Measurements from ENCODE around the gene ZBTB20.

Gene ZBTB20

DNA sequence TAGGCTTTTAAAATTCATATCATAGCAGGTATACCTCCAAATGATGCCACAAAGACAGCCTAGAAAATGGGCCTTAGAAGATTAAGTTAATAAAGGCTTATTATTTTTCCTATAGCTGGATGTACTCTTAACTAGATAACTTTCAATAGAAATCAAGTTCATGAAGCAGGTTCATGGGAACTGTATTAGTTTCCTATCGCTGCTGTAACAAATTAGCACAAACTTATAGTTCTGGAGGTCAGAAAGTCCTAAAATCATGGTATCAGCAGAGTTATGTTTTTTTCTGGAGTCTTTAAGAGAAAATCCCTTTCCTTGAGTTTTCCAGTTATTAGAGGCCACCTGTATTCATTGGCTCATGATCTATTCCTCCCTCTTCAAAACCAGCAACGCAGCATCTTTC lies 583.4 kb downstream of the ZBTB20 start:
- no peak for DNase-seq

DNA sequence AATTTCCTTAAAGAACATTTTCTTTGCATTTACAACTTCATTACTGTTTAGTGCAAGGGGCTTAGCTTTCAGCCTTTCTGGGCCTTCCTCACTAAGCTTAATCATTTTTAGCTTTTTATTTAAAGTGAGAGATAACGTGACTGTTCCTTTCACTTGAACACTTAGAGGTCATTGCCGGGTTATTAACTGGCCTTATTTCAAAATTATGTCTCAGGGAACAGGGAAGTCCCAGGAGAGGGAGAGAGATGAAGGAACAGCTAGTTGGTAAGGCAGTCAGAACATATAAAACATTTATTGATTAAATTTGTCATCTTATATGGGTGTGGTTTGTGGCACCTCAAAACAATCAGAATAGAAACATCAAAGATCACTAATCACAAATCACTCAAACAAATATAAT lies 584.5 kb downstream of the ZBTB20 start:
- no peak for DNase-seq

DNA sequence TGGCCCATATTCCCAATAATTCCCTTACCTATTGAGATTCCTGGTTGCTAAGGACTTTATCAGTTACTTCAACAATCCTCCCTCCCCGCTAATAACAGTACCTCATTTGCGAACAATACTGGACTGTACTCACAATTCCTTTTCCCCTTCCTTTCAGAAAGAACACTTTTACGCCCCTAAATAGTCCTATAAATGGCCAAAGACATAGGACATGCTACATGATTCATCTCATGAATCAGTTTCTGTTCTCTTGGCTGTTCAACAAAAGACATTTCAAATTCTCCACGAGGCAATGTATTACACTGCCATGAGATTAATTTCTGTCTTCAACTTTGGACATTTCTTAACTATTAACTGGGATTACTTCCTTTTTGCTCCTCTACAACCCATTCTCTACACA lies 588.8 kb downstream of the ZBTB20 start:
- peak; percentile 35 for DNase-seq

DNA sequence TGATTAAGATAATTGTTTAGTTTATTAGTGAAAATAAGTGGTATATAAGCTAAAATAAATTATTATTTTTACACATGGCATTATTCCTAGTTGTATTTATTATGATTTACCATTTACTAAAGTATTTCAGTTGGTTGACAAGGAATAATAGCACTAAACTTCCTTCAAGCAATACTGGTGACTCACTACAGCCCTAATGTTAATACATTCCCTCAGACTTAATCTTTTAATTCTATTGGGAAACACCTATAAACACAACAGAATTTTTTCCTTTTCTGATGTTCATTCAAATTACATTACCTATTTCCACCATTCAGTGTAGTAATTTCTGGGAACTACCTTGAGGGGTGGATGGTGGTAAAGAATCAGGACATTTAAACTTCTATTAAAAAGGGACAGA lies 589.3 kb downstream of the ZBTB20 start:
- DNase-seq = peak; percentile 51

DNA sequence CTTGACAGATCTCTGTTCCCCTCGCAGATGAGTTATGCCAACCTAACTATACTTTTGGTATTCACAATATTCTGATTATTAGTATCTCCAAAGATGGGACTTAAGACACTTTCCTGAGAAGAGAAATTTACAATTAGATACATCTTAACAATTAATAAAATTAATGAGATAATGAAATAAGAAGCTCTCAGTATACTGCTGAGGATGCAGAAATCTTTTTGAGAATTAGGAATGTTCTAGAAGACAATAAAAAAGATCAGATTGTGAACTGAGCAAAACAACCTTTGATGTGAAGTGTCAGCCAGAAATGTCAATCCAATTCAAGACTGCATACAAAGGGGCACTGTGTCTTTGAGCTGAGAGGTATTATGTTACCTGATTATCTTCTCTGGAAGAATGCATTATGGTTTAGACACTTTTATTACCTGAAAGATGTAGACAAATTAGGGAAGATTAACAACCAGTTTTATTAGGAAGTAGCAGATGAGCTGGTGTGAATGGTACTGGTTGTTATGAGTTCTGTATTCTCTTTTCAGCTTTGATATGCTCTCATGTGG lies 590.4 kb downstream of the ZBTB20 start:
- no peak for DNase-seq

DNA sequence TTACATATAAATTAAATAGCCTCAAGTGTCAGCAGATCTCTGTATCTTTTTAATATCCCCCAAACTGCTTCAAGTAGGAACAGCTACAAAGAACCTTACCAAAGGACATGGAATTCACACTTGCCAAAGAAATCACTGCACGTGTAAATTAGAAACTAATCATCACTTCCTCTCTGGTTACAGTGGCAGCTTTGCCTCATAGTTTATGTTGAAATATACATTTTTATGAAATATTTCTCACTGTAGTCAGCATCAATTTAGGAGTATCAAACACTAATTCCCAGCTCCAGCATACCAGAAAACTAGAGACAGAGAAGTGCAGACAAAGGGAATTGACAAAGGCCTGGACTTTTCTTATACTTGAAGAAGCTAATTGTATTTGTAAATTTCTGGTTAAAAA lies 592.4 kb downstream of the ZBTB20 start:
- peak; percentile 64 for DNase-seq

DNA sequence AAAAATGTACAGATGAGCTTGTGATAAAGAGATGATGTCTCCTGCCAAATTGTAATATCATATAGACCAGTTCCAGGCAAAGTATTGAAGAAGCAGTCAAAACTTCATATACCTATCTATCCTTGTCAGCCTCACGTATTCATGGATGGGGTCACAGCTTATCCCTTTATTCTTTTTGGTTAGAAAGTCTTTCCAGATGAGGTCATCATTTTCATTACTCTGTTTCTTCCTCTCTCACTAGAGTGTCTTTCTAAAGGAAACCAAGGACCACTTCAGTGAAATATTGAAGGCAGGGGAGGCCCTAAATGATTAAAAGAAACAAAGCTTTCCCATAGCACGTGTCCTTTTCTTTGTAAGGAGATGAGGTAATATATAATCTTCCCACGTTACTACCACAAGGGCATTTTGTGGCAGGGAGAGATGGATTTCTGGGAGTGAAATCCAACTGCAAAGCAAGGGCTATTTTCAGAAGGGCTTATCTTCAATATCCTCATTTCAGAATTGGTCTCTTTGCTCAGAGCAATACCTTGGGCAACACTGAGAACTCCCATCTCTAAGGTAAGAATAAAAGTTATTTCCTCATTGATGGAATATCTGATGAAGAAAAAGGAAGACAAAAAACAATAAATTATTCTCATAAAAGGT lies 593.0 kb downstream of the ZBTB20 start:
- DNase-seq = no peak

DNA sequence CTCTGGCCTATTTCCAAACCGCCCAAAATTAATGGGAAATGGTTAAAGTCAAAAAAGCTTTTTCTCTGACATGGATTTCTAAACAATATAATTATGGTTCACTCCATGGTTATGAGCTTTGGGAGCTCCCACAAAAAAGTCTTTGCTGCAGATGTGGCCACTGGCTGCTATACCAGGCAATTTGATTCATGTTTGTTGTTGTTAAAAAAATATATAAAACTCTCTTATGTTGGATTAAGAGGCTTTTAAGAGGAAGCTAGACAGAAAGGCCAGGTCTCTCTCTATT lies 594.6 kb downstream of the ZBTB20 start:
- no peak for DNase-seq

DNA sequence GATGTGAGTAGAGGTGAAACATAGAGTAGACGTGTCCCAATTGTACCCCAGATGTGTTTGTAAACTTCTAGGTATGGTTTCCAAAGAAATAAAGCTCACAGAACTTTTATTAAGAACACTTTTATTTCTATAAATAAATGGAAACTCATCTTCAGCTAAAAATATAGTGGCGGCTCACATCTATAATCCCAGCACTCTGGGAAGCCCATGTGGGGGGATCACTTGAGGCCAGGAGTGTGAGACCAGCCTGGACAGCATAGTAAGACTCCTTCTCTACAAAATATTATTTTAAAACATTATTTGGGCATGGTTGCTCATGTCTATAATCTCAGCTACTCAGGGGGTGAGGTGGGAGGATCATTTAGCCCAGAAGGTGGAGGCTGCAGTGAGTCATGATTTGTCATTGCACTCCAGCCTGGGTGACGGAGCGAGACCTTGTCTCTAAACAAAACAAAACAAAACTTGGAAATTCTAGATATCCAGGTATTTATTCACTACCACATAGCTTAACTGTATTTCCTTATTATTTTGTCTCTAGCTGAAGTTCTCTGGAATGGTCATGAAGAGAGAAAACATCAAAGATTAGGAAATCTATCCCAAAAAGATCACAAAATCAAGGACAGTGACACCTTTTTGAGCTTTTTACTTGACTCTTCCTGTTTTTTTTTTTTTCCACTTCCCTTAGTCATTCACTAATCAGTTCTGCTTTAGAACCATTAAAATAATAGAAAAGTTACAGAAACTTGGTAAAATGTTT lies 595.1 kb downstream of the ZBTB20 start:
- DNase-seq = peak; percentile 75

DNA sequence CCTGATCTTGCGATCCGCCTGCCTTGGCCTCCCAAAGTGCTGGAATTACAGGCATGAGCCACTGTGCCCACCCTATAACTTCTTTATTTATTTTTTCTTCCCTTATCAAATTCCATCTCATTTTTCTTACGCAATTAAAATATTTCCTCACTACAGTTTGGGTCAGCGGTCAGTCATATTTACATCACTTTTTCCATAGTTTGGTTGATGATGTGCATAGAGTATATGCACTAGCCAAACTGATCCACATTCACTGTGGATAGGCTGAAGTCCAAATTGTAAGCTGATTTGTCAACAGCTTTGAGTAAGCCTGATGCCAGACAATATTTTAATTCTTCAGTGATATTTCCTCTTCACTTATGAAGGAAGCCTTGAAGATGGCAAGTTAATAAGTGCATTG lies 596.9 kb downstream of the ZBTB20 start:
- peak; percentile 76 for DNase-seq

DNA sequence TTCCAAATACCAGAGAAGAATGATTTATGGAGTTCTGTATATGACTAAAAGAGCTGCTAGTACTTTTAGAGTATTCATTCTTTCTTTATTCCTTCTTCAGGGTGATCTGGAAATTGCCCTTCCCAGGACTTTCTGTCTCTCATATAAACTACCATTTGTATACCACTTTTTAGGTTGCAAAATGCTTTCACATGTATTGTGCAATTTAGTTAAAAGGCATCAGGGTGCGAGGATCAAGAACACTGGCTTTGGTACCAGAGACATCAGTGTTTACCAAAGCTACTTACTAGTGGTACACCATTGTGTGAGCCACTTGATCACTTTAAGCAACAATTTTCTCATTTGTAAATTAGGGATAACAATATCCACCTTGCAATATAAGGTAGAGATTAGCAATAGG lies 601.9 kb downstream of the ZBTB20 start:
- DNase-seq = no peak

DNA sequence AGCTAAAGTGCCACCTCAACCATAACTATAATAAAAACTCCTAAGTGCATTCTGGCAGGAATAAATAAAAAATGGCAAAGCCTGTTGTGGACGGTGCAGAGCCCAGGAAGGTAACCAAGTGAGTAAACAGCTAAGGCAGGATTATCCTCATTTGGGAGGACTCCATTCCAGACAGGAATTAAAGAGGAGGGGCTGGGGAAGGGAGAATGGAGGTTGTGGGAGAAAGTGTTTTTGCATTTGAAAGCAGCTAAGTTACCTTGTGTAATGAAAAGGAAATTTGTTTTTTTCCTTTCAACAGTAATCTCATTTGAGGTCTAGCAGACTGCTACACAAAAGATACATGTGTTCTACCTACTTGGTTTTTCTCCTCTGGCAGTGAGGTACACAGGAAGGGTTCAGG lies 604.7 kb downstream of the ZBTB20 start:
- DNase-seq = no peak

DNA sequence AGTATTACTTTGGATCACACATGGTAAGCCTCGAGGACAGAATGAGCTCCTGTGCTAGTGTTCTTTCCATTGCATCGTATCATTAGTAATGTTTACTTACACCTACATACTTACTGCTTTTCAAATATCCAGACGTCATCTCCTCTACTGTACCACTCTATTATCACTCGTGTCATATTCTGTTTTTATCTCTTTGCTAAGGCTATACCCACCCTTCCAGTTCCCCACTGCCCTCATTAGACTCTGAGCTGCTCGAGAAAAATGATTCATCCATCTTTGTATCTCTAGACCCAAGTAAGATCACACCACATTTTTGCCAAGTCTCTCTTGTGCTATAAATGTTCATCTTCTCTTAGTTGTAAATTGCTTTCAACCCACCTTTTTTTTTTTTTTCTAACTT lies 607.6 kb downstream of the ZBTB20 start:
- DNase-seq = no peak

DNA sequence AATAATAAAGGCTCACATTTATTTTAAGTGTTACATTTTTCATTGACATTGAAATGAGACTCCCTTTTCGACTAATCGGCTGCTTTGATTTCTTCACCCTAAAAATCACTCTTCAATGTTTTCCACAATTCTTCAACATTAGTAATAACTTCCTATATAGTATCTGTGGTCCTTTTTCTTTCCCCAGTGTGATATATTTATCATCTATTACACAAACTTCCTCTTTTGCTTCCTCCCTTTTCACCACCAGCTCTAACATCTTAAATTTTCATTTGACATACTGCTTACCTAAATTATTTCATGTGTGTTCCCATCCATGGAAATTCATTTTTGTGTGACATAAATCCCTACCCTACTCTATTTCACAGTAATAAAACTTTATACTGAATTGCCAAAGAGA lies 608.9 kb downstream of the ZBTB20 start:
- no peak for DNase-seq

DNA sequence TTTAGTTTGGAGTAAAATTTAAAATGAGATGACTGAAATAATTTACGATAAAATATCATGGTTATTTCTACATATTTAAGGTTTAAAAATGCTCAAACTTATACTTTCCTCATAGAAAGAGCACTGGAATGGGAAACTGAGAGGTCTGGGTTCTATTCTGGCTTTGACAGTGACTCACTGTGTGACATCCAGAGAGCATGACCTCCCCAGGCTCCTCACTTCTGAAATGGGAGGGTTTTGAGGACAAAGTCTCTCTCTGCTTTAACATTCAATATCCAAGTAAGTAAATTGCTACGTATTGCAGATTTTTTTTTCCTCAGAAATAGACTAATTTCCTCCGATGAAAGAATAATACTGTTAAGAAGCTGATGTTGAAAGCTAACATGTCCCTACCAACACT lies 618.6 kb downstream of the ZBTB20 start:
- no peak for DNase-seq

DNA sequence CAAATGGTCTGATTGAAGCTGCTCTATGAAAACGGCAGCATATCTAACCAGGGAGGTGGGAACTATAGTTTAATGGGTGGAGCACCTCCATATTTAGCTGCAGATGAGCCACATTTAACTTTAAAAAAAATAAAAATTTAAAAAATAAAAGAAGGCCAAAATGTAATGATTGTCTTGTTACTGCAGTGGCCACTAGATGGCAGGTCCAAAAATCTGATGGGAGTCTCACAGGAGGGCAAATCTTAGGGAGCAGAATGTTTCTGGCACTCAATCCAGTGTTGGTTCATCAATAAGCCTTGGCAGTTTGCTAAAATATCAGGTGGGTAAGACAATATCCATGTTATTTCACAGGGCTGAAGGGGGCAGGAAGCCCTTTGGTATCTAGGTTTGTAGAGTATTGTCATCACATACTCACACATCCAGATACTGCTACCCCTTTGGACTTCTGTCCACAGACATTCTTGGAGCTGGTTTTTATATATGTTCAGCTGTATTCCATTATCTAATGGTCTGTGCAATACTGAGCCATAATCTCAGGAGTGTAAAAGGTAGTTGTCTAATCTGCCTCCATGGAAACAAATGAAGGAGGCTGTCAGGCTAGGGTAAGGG lies 619.9 kb downstream of the ZBTB20 start:
- DNase-seq = peak; percentile 59

DNA sequence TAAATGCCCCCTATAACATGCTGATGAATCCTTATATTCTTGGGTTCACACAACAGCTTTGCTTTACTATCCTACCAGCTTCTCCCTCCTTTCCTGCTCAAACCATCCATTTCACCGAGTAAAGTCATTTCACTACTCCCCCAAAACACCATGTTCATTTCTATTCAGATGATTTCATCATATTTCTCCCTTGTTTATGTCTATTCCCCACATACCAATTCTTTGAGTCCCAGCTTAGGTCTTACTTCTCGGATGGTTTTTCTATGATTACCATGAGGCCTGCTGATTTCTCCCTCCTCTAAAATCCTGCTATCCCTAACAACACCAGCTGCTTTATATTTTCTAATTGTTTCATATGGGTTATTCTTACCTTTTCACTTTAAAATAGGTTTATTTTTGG lies 621.8 kb downstream of the ZBTB20 start:
- DNase-seq = peak; percentile 42

DNA sequence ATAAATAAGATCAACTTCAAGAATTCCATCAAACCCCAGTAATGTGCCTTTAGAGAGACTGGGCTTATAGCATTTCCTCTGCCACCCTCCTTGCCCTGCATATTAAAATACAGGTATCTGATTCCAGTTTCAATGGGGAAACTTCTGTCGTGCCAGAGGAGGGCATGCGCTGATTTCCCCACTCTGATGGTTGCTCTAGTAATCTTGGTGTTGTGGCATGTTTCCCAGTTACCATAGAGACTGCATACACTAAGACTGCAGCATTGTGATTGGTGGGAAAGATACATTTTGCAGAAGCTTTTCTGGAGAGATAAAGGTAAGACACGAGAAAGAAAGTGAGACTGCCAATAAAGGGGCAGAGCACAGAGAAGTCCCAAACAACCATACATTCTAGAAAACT lies 627.7 kb downstream of the ZBTB20 start:
- peak; percentile 22 for DNase-seq

DNA sequence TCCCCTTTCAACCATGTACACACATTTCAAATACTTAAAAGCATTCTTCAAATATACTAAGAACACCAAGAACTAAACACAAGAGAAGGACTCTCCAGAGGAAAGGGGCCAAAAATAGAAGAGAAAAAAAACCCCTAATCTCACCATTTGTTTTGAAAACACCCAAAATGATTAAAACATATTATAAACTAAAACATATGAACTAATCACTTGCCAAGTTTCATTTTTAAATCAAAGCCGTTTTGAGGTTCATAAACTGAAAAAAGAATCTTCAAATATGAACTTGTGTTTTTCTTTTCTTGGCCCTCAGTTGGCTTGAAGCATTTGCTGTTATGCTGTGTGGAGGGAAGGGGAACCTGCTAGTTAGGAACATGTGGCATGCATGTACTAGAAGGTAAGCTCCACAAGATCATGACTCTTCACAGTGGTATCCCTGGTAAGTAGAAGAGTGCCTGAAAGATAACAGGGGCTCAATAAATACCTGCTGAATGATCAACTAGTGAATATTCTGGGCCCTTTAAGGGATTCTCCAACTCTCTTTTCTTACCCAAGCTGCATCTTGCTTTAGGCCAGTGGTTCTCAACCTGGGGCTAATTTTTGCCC lies 628.8 kb downstream of the ZBTB20 start:
- no peak for DNase-seq

DNA sequence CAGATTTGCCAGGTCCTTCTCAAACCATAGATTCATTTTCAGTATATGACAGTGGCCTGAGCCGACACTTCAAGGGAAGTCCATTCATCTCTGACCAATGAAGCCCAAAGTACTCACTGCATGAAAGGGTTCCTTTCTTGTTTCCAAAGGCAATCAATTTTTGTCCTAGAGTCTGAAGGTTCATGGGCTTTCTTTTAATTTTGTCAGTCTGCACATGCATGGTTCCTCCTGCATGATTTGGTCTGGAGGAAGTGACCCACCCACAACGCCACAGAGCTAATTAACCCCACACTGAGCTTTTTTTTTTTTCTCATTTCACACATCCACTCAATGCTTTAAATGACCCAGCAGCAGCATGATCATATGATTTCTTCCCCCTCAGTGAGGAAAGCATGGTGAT lies 636.9 kb downstream of the ZBTB20 start:
- no peak for DNase-seq

DNA sequence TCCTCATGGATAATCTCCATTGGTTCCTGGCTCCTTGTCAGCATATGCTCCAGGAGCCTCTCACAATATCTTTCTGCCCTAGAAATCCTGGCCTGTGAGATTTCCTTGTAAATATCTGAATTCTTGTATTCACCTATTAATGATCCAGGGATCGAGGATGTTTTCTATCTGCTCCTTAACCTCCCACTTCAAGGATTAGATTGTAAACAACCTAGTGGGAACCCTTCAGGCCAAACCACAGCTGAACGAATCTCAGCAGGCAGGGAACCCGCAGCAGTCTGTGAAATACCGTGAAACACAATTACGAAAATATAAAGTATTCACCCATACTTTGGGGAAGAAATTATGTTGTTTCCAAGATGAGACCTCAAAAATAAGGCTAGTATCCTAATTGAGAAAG lies 637.3 kb downstream of the ZBTB20 start:
- DNase-seq = no peak

DNA sequence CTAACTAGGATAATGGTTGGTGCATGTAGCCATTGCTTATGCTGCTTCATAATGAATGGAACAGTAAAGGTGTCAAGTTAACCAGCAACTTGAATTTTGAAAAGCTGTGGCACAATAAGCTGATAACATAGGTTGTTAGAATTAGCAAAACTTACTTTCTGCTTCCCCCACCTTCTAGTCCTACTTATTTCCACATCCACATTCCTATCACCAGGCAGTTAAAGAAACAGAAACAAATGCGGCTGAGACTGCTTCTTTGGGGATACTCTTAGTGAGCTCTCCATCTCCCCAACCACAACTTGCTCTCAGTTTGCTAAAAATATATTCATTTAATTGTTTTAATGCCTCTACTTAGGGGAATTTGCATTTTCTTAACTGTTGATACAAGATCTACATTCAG lies 638.1 kb downstream of the ZBTB20 start:
- no peak for DNase-seq

DNA sequence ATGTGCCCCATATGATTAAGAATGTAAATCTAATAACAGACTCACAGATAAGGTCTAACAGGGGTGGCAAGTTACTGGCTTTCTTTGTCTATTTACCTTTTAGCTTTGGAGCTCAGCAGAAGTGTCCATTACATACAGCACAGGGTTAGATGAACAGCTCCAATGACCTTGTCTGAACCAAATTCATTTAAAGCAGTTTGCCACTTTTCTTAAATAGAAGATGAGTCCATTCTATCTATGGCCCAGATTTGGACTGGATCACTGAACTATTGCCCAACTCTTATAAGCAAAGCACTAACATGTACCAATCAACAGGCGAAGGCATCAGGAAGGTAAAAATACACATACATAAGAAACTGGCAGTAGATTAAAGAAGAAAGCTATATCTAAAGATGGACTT lies 638.9 kb downstream of the ZBTB20 start:
- DNase-seq = no peak
